T-helper 17 cell (primary cell): Measurements from ENCODE around the gene SH3PXD2A. TPM values are rescaled to one million over a fixed set of nuclear protein-coding genes. Genes with fewer than 3 reads are reported as not detected.

Experiments used
- ATAC-seq: fragments of 150-1000 bp; cut with Tn5 transposase; 2 replicates; pipeline ENCODE4 v1.10.0; 2021; ENCODE audit warnings: mild to moderate bottlenecking, moderate library complexity
- DNase-seq, 3 donors: peaks; one replicate each; pipeline versions ENCODE4 v3.0.0 to v3.0.0-alpha.2; 2020 to 2021
- H3K9me3 ChIP-seq: one replicate; pipeline ENCODE4 v1.7.0; 2013; ENCODE audit warnings: low read length, mild to moderate bottlenecking; ENCODE audit not compliant: control insufficient read depth, poor library complexity, severe bottlenecking
- H3K27ac Mint-ChIP-seq: one replicate; pipeline ENCODE4 v1.8.0; 2022; ENCODE audit warnings: mild to moderate bottlenecking, moderate library complexity, mixed read lengths
- H3K27me3 Mint-ChIP-seq: one replicate; pipeline ENCODE4 v1.8.0; 2022; ENCODE audit warnings: mixed read lengths
- H3K36me3 Mint-ChIP-seq: one replicate; pipeline ENCODE4 v1.8.0; 2022; ENCODE audit warnings: low read depth, mixed read lengths
- H3K4me1 Mint-ChIP-seq: one replicate; pipeline ENCODE4 v1.8.0; 2022; ENCODE audit warnings: mild to moderate bottlenecking, mixed read lengths
- H3K4me3 Mint-ChIP-seq: one replicate; pipeline ENCODE4 v1.8.0; 2022; ENCODE audit warnings: mild to moderate bottlenecking, moderate library complexity, mixed read lengths
- total RNA-seq, 4 donors: library from RNA in 2 of 4; stranded (reverse) in 2 of 4; gene quantifications; one replicate each; pipeline ENCODE4 v1.2.3 and lab custom pipeline; 2022 to 2026

The SH3PXD2A gene
- total RNA-seq, 2 donors from 2014 or later, result 7.2 to 10.9 TPM

- Mint-ChIP-seq H3K36me3 (no peaks in the 10 kb centered on the region), H3K27ac (no peak overlapping the region), H3K4me1 (peaks cover 6% of the 10 kb centered on the region), H3K4me3 (no peak overlapping the region), H3K27me3 (peaks cover 4% of the 10 kb centered on the region)
- no peaks in the 10 kb centered on the region for H3K9me3 ChIP-seq
- ATAC-seq, result no peak
- DNase-seq, result no peak
Measured at GRCh38 chr10:103709341-103709920, 145.9 kb downstream of the SH3PXD2A start.

- Mint-ChIP-seq H3K27ac (no peak overlapping the region), H3K4me3 (no peak overlapping the region), H3K27me3 (peaks cover 4% of the 10 kb centered on the region), H3K4me1 (peaks cover 6% of the 10 kb centered on the region), H3K36me3 (no peaks in the 10 kb centered on the region)
- DNase-seq, result no peak
- ATAC-seq, result no peak
- H3K9me3 ChIP-seq, result no peaks in the 10 kb centered on the region
Measured at GRCh38 chr10:103708627-103709288, 146.6 kb downstream of the SH3PXD2A start.

GRCh38 chr10:103707956-103708626 lies 147.3 kb downstream of the SH3PXD2A start:
- H3K4me1 Mint-ChIP-seq, result peaks cover 3% of the 10 kb centered on the region
- ATAC-seq (no peak), DNase-seq (no peak)
- no peak overlapping the region for H3K4me3 Mint-ChIP-seq
- no peaks in the 10 kb centered on the region for H3K9me3 ChIP-seq
- peaks cover 4% of the 10 kb centered on the region for H3K27me3 Mint-ChIP-seq
- no peak overlapping the region for H3K27ac Mint-ChIP-seq
- no peaks in the 10 kb centered on the region for H3K36me3 Mint-ChIP-seq

- Mint-ChIP-seq H3K27me3 (peaks cover 4% of the 10 kb centered on the region), H3K27ac (no peak overlapping the region), H3K36me3 (no peaks in the 10 kb centered on the region), H3K4me3 (no peak overlapping the region), H3K4me1 (no peaks in the 10 kb centered on the region)
- DNase-seq (no peak), ATAC-seq (no peak)
- H3K9me3 ChIP-seq, result no peaks in the 10 kb centered on the region
Measured at GRCh38 chr10:103706762-103707161, 148.6 kb downstream of the SH3PXD2A start.

GRCh38 chr10:103706047-103706446 lies 149.3 kb downstream of the SH3PXD2A start:
- no peak overlapping the region for H3K4me3 Mint-ChIP-seq
- no peak overlapping the region for H3K27ac Mint-ChIP-seq
- DNase-seq (no peak), ATAC-seq (no peak)
- no peaks in the 10 kb centered on the region for H3K4me1 Mint-ChIP-seq
- H3K27me3 Mint-ChIP-seq, result peaks cover 4% of the 10 kb centered on the region
- H3K9me3 ChIP-seq, result peaks cover 2% of the 10 kb centered on the region
- H3K36me3 Mint-ChIP-seq, result no peaks in the 10 kb centered on the region

GRCh38 chr10:103703941-103704919 lies 151.1 kb downstream of the SH3PXD2A start:
- DNase-seq (no peak), ATAC-seq (peak; percentile 54)
- Mint-ChIP-seq H3K27ac (no peak overlapping the region), H3K27me3 (peaks cover 2% of the 10 kb centered on the region), H3K4me1 (no peaks in the 10 kb centered on the region), H3K4me3 (no peak overlapping the region), H3K36me3 (no peaks in the 10 kb centered on the region)
- peaks cover 2% of the 10 kb centered on the region for H3K9me3 ChIP-seq

GRCh38 chr10:103701380-103702222 lies 153.8 kb downstream of the SH3PXD2A start:
- Mint-ChIP-seq H3K27me3 (no peaks in the 10 kb centered on the region), H3K36me3 (no peaks in the 10 kb centered on the region), H3K4me3 (no peak overlapping the region), H3K4me1 (peaks cover 7% of the 10 kb centered on the region), H3K27ac (no peak overlapping the region)
- DNase-seq (no peak), ATAC-seq (no peak)
- H3K9me3 ChIP-seq, result peaks cover 2% of the 10 kb centered on the region

- no peak overlapping the region for H3K4me3 Mint-ChIP-seq
- H3K4me1 Mint-ChIP-seq, result peaks cover 16% of the 10 kb centered on the region
- DNase-seq (no peak), ATAC-seq (no peak)
- H3K9me3 ChIP-seq, result peaks cover 2% of the 10 kb centered on the region
- no peak overlapping the region for H3K27ac Mint-ChIP-seq
- no peaks in the 10 kb centered on the region for H3K27me3 Mint-ChIP-seq
- no peaks in the 10 kb centered on the region for H3K36me3 Mint-ChIP-seq
Measured at GRCh38 chr10:103700436-103700715, 155.0 kb downstream of the SH3PXD2A start.

GRCh38 chr10:103699611-103700435 lies 155.6 kb downstream of the SH3PXD2A start:
- H3K27me3 Mint-ChIP-seq, result no peaks in the 10 kb centered on the region
- no peak overlapping the region for H3K27ac Mint-ChIP-seq
- peaks cover 16% of the 10 kb centered on the region for H3K4me1 Mint-ChIP-seq
- no peak for ATAC-seq
- H3K9me3 ChIP-seq, result peaks cover 2% of the 10 kb centered on the region
- H3K4me3 Mint-ChIP-seq, result no peak overlapping the region
- H3K36me3 Mint-ChIP-seq, result no peaks in the 10 kb centered on the region
- no peak for DNase-seq

- Mint-ChIP-seq H3K4me3 (no peak overlapping the region), H3K27me3 (no peaks in the 10 kb centered on the region), H3K36me3 (no peaks in the 10 kb centered on the region), H3K4me1 (peaks cover 20% of the 10 kb centered on the region), H3K27ac (no peak overlapping the region)
- H3K9me3 ChIP-seq, result peaks cover 2% of the 10 kb centered on the region
- ATAC-seq (no peak), DNase-seq (no peak)
Measured at GRCh38 chr10:103698266-103698665, 157.1 kb downstream of the SH3PXD2A start.

- ATAC-seq (no peak), DNase-seq (no peak)
- Mint-ChIP-seq H3K27me3 (no peaks in the 10 kb centered on the region), H3K4me3 (no peak overlapping the region), H3K4me1 (peaks cover 20% of the 10 kb centered on the region), H3K36me3 (no peaks in the 10 kb centered on the region), H3K27ac (no peak overlapping the region)
- peaks cover 2% of the 10 kb centered on the region for H3K9me3 ChIP-seq
Measured at GRCh38 chr10:103697787-103698186, 157.6 kb downstream of the SH3PXD2A start.
